Stimulated activated CD8-positive, alpha-beta memory T cell treated with anti-CD3 and anti-CD28 coated beads, Interleukin-4, amount 100 ng/mL, for 48 hours (primary cell): ENCODE results near the gene SCPEP1.
A peak's percentile ranks its signal among the peaks of the same experiment; 100 is the strongest.

Experiments
- DNase-seq: peaks from one replicate; pipeline ENCODE4 v3.0.0-alpha.2; 2020

The SCPEP1 gene

DNA sequence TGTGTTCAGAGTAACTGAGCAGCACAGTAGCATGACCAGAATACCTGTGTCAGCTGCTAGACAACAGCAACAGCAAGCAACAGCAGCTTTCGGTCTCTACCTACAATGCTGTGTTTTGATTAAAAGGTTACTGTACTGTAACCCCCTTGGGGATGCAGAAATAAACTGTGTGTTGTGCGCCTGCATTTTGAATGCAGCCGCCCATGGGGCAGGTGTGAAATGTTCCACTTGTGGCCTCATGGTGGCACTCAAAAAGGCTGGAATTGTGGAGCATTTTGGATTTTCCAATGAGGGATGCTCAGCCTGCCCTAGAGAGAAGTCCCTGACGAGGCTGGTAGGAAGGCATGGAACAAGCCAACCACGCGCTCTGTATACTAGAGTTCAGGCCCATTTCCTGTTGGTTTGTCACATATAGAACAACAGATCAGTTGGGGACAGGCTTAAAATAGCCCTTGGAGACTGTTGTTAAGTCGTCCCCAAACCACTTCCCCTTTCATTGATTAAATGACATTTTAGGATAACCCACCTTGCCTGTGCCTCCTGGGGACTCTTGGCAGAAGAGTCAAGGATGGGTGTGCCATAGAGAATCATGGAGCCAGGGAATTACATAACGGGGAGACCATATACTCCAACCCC, 27.1 kb downstream of the SCPEP1 start:
- no peak for DNase-seq

DNA sequence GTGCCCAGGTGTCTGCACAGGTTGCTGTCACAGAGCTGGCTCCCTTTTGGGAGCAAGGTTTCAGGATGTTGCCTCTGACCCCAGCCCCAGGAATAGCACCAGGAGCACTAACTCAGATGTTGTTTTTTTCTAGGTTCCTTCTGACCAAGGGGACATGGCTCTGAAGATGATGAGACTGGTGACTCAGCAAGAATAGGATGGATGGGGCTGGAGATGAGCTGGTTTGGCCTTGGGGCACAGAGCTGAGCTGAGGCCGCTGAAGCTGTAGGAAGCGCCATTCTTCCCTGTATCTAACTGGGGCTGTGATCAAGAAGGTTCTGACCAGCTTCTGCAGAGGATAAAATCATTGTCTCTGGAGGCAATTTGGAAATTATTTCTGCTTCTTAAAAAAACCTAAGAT, 28.1 kb downstream of the SCPEP1 start:
- DNase-seq = no peak

DNA sequence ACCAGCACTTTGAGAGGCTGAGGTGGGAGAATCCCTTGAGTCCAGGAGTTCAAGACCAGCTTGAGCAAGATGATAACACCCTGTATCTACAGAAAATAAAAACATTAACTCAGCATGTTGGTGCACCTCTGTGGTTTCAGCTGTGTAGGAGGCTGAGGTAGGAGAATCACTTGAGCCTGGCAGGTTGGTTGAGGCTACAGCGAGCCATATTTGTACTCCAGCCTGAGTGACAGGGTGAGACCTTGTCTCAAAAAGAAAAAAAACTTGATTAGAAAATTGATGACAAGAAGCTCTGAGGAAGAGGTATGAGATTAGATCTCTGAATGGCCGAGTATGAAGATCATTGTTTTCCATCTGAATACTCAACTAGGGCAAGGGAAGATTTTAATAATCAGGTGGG, 31.0 kb downstream of the SCPEP1 start:
- no peak for DNase-seq

DNA sequence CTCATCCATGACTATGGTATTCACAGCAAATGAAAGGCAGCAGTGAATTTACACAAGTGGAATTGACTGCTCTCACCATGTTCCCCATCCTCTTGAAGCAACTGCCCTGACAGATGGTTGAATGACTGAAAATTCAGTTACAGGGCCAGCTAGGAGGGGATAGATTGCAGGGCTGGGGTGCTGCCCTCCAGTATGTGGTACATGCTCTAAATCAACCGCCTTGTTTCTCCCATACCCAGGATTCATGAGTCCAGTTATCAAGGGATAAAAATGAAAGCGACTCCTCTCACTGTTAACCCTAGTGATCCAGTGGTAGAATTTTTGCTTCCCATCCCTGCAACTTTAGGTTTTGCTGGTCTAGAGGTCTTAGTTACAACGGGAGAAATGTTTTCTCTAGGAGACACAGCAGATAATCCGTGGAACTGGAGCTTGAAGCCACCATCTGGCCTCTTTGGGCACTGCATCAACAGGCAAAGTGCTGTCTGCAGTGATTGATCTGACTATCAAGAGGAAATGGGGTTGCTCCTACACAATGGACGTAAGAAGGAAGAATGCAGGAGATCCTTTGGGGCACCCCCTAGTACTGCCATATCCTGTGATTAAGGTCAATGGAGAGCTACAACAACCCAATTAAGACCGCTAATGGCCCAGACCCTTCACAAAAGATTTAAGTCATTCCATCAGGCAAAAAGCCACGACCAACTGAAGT, 32.0 kb downstream of the SCPEP1 start:
- DNase-seq = peak; percentile 70

DNA sequence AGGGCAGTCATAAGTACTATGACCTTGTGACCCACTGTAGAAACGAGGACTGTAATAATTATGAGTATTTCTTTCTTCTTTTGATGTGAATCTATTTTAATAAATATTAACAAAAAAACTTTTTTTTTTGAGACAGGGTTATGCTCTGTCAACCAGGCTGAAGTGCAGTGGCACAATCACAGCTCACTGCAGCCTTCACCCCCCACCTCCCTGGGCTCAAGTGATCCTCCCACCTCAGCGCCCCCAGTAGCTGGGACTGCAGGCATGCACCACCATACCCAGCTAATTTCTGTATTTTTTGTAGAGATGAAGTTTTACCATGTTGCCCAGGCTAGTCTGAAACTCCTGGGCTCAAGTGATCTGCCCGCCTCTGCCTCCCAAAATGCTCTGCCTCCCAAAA, 32.6 kb downstream of the SCPEP1 start:
- no peak for DNase-seq

DNA sequence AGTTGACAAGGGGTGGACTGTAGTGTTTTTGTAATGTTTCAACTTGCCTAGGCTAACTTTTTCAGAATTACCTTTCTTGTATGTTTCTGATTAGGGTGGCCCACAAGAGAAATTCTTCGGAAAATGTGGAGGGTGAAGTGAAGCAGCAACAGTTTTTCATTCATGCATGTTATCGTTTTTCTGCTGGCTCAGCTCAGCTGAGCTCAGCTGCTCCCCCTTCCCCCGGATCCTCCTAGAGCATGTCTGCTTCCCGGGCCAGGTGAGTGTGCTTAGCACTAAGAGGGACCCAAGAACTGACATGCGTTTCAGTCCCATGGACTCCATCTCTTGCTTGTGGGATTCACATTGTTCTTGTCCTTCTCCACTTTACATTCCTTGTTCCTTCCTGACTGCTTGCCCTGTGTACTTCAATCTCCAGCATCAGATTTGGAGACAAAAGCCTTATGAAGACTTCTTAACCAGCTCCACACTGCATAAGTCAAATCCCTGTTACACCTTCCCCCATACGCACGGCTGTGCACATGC, 33.6 kb downstream of the SCPEP1 start:
- no peak for DNase-seq

DNA sequence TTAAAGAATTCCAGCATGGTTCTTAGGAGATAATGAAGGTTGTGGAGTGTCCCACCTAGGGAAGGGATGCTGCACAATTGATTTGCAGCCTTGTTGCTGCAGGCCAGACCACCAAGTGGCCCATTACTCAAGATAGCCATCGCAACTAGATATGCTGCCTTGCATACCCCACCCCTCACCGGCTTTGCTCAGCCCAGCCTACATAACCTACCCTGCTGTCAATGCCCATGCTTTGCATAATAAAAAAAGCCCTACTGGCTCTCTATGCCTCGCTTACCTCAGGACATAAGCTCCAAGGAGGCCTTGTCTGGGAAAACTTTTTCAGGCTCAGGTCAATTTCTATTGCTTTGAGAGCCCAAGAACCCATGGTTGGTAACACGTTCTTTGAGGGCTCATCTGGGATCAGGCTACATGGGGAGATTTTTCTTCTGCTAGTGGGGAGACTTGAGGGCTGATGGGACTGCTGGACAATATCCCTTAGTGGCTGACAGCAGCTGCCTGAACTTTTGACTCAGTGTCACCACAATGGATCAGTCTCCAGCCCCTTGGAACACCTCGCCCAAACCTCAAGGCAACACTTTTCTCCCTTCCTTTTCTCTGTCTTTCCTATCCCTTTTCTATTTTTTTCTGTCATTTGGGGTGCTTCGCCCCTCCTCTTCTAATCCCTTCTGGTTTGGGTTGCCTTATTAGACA, 38.3 kb downstream of the SCPEP1 start:
- DNase-seq = no peak

DNA sequence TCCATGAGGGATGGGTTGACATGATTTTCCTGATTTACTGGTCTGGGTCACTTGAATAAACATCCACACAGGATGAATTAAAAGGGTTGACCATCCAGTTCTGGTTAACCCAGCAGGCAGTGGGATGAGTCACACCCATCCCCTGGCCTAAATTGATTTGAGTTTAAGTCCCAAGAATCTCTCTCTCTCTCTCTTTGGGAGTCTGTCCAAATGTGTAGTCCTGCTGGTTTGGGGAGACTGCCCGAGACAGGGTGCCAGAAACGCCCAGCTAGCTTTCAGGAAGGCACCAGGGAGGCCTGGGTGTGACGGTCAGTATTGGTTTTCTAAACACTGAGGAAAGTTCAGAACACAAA, 38.8 kb downstream of the SCPEP1 start:
- no peak for DNase-seq

DNA sequence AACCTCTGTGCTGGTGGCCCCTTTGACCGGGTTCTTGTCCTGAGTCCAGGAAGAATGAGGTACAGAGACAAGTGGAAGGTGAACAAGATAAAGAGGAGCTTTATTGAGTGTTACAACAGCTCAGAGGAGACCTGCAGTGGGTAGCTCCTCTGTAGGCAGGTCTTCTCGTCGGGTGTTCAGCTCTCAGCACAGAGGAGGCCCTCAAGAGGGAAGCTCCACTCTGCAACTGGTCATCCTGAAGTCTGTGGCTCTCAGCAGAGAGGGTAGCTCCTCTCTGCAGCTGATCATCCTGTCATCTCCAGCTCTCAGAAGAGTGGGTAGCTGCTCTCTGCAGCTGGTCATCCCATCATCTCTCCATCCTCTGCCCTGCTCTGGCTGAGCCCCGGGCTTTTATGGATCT, 39.7 kb downstream of the SCPEP1 start:
- no peak for DNase-seq

DNA sequence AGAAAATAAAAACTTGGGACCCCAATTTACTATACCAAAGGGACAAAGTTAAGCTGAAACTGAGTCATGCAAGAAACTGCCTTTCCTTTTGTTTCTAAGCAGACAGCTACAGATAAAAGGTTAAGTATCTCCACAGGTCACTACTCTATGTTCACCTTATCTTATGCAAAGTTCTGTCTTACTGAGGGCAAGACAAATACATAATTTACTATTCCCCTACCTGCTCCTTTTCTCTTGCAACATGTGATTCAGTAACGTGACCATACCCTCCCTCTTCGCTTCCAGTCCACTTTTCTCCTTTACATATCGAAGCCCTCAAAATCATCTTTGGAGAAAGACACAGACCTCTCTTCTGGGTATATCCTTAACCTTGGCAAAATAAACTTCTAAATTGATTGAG, 42.3 kb downstream of the SCPEP1 start:
- no peak for DNase-seq

DNA sequence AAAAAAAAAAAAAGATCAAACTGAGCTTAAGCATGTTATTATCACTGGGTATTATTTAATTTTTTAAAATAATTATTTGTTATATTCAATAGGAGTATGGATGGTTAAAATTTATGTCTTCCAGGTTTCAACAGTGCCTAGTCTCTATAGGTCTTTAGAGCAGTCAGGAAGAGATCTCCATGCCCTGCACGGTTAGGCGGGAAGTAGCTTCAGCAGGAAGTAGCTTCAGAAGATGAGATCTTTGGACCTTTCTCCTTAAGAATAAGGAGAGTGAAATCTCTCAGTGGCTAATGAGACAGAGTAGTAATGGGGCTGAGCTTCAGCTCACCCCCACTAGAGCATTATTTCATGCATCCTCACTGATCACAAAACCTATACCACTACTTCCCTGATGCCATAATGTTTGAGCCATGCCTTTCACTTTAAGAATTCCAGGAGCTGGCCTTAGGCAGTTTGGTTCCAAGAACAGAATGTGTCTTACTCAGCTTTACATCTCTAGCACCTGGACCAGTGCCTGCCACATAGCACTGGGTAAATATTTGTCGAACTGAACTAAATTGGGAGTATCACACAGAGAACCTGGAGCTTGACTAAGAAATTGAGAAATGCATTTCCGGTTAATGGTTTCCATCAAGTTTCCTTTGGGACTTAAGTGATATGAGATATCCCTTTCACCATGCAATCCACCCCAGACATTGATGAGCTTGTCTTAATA, 43.5 kb downstream of the SCPEP1 start:
- DNase-seq = no peak

DNA sequence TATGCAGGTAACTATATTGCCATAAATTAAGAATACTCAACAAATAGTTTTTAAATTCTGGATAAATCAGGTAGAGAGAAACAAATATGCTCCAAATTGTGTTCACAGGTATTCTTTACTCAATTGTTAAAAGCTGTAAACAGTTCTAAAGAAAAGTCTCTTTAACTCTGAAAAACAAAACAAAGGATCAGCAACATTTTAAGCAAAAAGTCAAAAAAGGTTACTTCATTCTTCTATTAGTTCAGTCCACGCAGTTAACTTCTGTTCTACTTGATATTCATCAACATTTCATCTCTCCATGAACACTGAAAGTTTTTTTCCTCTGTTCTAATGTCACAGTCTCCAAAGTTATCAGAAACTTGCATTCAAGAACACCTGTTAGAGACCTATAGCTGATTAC, 47.9 kb downstream of the SCPEP1 start:
- DNase-seq = no peak

DNA sequence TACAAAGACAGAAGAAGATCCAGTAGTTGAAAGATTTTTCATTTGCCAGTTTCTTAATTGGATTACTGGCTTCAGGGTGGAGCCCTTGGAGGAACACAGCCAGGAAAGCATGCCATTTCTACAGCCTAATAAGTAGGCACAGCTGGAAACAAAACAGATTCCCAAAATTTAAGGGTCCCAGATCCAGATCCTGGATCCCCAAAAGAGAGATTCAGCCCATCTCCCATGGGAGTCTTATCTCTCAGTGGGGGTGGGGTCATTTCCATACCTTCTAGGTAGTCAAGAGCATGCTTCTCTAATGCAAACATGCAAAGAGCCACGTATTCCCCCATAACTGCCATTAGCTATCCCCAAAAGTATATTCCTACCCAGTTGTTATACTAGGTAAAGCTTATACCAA, 49.9 kb downstream of the SCPEP1 start:
- DNase-seq = no peak

DNA sequence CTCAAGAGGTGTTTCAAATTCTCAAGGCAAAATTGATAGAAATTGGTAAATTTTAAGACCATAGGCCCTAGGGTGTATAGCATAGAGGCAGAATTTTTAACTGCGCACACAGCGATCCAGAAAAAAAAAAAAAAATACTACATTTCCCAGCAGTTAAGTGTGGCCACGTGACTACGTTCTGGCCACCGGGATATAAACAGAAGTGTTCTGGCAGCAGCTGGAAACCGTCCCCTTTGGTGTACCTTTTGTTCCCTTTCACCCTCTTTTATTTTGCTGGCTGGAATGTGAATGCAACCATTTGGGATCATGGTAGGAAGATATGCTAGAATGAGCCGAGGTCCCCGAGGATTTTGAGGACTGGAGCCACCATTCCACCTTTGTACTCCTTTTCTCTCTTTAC, 54.4 kb downstream of the SCPEP1 start:
- DNase-seq = no peak

DNA sequence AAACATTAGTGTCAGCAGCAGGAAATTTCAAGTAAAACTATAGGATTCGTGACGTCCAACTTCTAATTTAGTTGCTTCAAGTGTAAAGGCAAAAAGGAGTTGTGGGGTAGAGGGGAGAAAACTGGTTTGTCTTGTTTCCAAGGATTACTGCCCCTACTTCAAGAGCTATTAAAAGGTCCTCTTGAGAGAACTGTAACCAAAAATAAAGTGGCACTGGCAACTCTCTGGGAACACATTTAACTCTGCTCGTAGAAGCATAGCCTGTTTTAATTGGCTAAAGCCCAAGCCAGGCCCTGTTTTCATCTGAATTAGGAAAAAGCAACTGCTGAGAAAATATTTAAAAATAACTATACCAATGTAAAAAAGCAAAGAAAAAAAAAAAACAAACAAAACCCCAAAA, 55.4 kb downstream of the SCPEP1 start:
- no peak for DNase-seq

DNA sequence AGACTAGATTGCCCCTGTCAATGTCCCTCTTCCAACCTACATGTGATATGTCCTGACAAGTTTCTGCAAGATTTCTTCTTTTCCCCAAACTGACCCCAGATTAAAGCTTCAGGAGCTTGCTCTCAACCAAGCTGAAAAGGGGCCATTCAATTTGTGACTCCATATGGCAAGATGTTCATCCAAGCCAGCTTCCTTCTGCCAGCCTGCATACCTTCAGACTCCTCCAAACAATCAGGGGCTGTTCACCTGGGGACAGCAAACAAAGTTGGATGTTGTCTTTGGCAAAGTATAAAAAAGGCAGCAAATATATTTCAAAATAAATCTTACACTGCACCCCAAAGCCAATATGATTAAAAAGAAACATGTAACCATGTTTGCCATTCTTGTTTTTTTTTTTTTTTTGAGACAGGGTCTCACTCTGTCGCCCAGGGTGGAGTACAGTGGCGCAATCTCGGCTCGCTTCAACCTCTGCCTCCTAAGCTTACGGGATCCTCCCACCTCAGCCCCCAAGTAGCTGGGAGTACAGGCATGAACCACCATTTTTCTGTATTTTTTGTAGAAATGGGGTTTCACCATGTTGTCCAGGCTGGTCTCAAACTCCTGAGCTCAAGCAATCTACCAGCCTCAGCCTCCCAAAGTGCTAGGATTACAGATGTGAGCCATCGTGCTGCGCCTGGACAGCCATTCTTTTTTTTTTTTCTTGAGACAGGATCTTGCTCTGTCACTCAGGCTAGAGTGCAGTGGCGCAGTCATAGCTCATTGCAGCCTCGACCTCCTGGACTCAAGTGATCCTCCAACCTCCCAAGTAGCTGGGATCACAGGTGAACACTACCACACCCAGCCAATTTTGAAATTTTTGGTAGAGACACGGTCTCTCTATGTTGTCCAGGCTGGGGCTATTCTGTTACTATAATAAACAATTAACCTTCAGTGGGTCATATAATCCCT, 57.1 kb downstream of the SCPEP1 start:
- DNase-seq = no peak

DNA sequence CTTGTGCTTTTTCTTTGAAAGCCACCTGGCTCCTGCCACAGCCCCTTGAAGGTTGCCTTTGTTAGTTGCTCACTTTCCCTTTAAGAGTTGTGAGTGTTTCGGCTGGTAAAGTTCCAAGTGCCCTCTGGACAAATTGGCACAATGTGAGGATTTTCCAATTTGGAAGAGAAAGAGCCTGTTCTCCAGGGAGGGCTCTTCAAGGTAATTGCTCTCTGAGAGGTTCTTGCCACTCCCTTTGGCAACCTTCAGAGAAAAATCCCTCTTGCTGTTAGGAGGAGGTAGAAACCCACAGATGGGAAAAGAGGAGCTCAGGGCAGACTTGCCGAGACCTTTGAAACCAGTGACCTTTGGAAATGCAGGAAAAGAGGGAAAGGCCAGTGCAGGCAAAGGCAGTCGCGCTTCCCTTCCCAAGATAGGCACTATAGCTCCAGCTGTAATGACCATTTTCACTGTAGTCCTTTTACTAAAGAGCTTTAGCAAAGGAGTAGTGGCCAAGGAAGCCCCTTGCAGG, 58.1 kb downstream of the SCPEP1 start:
- no peak for DNase-seq

DNA sequence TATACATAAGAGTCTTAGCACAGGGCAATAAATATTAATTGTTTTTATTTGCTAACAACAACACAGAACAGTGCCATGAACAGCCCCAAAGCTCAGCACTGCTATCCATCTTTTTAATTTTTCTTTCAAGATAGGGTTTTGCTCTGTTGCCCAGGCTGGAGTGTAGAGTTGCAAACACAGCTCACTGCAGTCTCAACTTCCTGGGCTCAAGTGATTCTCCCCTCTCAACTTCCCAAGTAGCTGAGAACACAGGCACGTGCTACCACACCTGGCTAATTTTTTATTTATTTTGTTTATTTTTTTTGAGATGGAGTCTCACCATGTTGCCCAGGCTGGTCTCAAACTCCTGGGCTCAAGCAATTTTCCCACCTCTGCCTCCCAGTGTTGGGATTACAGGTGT, 59.5 kb downstream of the SCPEP1 start:
- no peak for DNase-seq

DNA sequence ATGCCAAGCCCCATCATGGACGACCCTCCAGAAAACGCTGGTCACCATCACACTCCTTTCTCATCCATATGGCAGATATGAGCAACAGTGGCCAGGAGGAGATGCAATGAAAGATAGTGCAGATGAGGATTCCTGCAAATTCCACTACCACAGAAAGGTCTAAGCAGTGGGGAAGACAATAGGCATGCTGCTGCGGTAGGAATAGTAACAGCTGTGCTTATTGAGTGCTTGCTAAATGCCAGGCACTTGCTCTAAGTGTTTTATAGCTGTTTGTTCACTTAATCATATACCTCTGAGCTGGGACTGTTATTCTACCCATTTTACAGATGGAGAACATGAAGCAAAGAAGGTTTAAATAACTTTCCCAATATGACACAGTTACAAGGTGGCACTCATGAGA, 60.6 kb downstream of the SCPEP1 start:
- no peak for DNase-seq

DNA sequence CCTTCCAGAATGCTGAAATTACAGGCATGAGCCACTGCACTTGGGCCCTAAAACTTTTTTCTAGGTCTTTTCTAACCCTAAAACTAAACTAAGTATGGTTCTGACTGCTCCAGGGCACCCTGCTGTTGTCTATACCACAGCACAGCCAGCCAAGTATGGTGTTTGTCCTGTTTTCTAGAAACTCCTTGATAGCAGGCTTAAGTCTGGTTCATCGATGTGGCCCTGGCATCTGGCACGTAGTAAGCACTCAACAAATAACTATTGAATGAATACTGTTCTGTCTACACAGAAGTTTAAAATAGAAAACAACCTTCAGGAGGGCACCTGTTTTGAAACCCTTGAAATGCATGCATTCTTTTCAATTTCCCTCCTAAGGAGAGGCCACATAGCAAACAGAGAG, 62.6 kb downstream of the SCPEP1 start:
- DNase-seq = no peak

DNA sequence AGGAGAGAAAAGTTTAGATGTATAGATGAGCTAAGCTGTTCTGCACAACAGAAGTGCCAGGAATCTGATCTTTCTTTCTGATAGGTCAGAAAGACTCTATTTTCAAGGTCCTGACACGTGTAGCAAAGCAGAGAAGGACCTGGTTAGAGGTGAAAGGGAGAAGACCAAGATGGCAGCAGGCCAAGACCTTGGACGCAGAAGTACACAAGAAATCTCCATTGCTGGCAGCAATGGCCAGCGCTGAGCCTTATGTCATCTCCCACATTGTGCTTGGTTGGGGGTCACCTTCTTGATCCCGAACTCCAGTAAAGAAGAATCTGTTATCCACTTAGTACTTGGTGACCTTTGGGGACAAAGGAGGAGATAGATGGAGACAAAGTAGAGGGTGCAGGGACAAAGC, 65.3 kb downstream of the SCPEP1 start:
- no peak for DNase-seq
